ENCODE measurements around the gene CTIF. TPM values are rescaled to one million over a fixed set of nuclear protein-coding genes. Genes with fewer than 3 reads are reported as not detected.

Gene CTIF
- total and polyA plus RNA-seq, 4 donors = 10.6 to 26.7 (median 12.3) TPM

- Histone ChIP-seq H3K9ac (ENCODE audit: low read depth in 1 of 2, low read length in 2 of 2) (no peak overlapping the region), H3K4me1 (ENCODE audit: control insufficient read depth in 4 of 4, insufficient read depth in 4 of 4, low read length in 3 of 4) (peaks cover 0 to 2% (median 0%) of the 10 kb centered on the region in 4 donors), H3K9me3 (ENCODE audit: control insufficient read depth in 4 of 4, low read length in 3 of 4) (peaks cover 0 to 4% (median 2%) of the 10 kb centered on the region in 4 donors), H3K36me3 (ENCODE audit: control insufficient read depth in 4 of 4, insufficient read depth in 3 of 4, low read depth in 1 of 4, low read length in 3 of 4) (no peaks in the 10 kb centered on the region), H3K4me3 (ENCODE audit: low read depth in 1 of 3, low read length in 3 of 3) (no peak overlapping the region), H3K27me3 (ENCODE audit: control insufficient read depth in 4 of 4, insufficient read depth in 4 of 4, low read length in 3 of 4) (no peaks in the 10 kb centered on the region), H3K27ac (ENCODE audit: low read depth in 1 of 2, low read length in 2 of 2) (peak overlapping the region in 1 of 2 donors; percentile 23)
- TF ChIP-seq FOXA2 (IDR thresholded peaks at IDR 0.05) = no peak
- no peak for TF ChIP-seq RAD21 (IDR thresholded peaks at IDR 0.05)
- TF ChIP-seq HNF4A (conservative IDR thresholded peaks at IDR 0.05) = no peak
- TF ChIP-seq, protein P1, sequence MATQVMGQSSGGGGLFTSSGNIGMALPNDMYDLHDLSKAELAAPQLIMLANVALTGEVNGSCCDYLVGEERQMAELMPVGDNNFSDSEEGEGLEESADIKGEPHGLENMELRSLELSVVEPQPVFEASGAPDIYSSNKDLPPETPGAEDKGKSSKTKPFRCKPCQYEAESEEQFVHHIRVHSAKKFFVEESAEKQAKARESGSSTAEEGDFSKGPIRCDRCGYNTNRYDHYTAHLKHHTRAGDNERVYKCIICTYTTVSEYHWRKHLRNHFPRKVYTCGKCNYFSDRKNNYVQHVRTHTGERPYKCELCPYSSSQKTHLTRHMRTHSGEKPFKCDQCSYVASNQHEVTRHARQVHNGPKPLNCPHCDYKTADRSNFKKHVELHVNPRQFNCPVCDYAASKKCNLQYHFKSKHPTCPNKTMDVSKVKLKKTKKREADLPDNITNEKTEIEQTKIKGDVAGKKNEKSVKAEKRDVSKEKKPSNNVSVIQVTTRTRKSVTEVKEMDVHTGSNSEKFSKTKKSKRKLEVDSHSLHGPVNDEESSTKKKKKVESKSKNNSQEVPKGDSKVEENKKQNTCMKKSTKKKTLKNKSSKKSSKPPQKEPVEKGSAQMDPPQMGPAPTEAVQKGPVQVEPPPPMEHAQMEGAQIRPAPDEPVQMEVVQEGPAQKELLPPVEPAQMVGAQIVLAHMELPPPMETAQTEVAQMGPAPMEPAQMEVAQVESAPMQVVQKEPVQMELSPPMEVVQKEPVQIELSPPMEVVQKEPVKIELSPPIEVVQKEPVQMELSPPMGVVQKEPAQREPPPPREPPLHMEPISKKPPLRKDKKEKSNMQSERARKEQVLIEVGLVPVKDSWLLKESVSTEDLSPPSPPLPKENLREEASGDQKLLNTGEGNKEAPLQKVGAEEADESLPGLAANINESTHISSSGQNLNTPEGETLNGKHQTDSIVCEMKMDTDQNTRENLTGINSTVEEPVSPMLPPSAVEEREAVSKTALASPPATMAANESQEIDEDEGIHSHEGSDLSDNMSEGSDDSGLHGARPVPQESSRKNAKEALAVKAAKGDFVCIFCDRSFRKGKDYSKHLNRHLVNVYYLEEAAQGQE (IDR thresholded peaks at IDR 0.05) = no peak
- TF ChIP-seq SP1 (IDR thresholded peaks at IDR 0.05) = no peak
- TF ChIP-seq RXRA (IDR thresholded peaks at IDR 0.05) = no peak
- TF ChIP-seq JUND (IDR thresholded peaks at IDR 0.05) = no peak
- TF ChIP-seq FOXA1 (IDR thresholded peaks at IDR 0.05) = no peak
- no peak for TF ChIP-seq EGR1 (IDR thresholded peaks at IDR 0.05; ENCODE audit: low read depth in 2 of 2)
- no peak for TF ChIP-seq HNF4G (IDR thresholded peaks at IDR 0.05)
- no peak for TF ChIP-seq TAF1 (conservative IDR thresholded peaks at IDR 0.05)
- TF ChIP-seq NR2F2 (IDR thresholded peaks at IDR 0.05) = no peak
- no peak for TF ChIP-seq GABPA (IDR thresholded peaks at IDR 0.05 in 1 of 2, conservative IDR thresholded peaks at IDR 0.05 in 1 of 2)
- TF ChIP-seq ATF3 (IDR thresholded peaks at IDR 0.05) = no peak
- TF ChIP-seq YY1 (IDR thresholded peaks at IDR 0.05) = no peak
- TF ChIP-seq MAX (IDR thresholded peaks at IDR 0.05) = no peak
- TF ChIP-seq, protein P2, sequence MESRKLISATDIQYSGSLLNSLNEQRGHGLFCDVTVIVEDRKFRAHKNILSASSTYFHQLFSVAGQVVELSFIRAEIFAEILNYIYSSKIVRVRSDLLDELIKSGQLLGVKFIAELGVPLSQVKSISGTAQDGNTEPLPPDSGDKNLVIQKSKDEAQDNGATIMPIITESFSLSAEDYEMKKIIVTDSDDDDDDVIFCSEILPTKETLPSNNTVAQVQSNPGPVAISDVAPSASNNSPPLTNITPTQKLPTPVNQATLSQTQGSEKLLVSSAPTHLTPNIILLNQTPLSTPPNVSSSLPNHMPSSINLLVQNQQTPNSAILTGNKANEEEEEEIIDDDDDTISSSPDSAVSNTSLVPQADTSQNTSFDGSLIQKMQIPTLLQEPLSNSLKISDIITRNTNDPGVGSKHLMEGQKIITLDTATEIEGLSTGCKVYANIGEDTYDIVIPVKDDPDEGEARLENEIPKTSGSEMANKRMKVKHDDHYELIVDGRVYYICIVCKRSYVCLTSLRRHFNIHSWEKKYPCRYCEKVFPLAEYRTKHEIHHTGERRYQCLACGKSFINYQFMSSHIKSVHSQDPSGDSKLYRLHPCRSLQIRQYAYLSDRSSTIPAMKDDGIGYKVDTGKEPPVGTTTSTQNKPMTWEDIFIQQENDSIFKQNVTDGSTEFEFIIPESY (IDR thresholded peaks at IDR 0.05) = no peak
- no peak for TF ChIP-seq CTCF (IDR thresholded peaks at IDR 0.05; ENCODE audit: low read depth, low read length, missing input control)
- 61% methylated on average over 27 of the region's 27 CpGs for WGBS
- DNase-seq (ENCODE audit: low spot score) = peak; percentile 66
Observed at GRCh38 chr18:48902023-48902855, 363.4 kb downstream of the CTIF start.

Measured in liver (tissue), 9 donors.